ENCODE measurements around the gene APBA2.

Gene APBA2

GRCh38 chr15:29094711-29095110 lies 208.9 kb downstream of the APBA2 start:
- no peak for DNase-seq

GRCh38 chr15:29095746-29096145 lies 210.0 kb downstream of the APBA2 start:
- no peak for DNase-seq

GRCh38 chr15:29097168-29097567 lies 211.4 kb downstream of the APBA2 start:
- no peak for DNase-seq

GRCh38 chr15:29097971-29098370 lies 212.2 kb downstream of the APBA2 start:
- no peak for DNase-seq

- no peak for DNase-seq
Observed at GRCh38 chr15:29098652-29099051, 212.9 kb downstream of the APBA2 start.

- no peak for DNase-seq
Observed at GRCh38 chr15:29099131-29099880, 213.5 kb downstream of the APBA2 start.

- DNase-seq: no peak
Observed at GRCh38 chr15:29100486-29101000, 214.8 kb downstream of the APBA2 start.

- DNase-seq: no peak
Observed at GRCh38 chr15:29101491-29101890, 215.7 kb downstream of the APBA2 start.

- DNase-seq: peak; percentile 66 to 69
Observed at GRCh38 chr15:29102173-29102794, 216.5 kb downstream of the APBA2 start.

GRCh38 chr15:29102911-29103823 lies 217.4 kb downstream of the APBA2 start:
- no peak for DNase-seq

GRCh38 chr15:29103824-29104565 lies 218.2 kb downstream of the APBA2 start:
- DNase-seq: peak; percentile 60 to 66

- DNase-seq: no peak
Observed at GRCh38 chr15:29104566-29104880, 218.7 kb downstream of the APBA2 start.

GRCh38 chr15:29105151-29105854 lies 219.5 kb downstream of the APBA2 start:
- no peak for DNase-seq

GRCh38 chr15:29106116-29106515 lies 220.3 kb downstream of the APBA2 start:
- no peak for DNase-seq

GRCh38 chr15:29106551-29107290 lies 220.9 kb downstream of the APBA2 start:
- DNase-seq: no peak

- DNase-seq: no peak
Observed at GRCh38 chr15:29107291-29107890, 221.6 kb downstream of the APBA2 start.

GRCh38 chr15:29107971-29108645 lies 222.3 kb downstream of the APBA2 start:
- DNase-seq: no peak

- no peak for DNase-seq
Observed at GRCh38 chr15:29109762-29110161, 224.0 kb downstream of the APBA2 start.

- DNase-seq: no peak
Observed at GRCh38 chr15:29110176-29110575, 224.4 kb downstream of the APBA2 start.

- DNase-seq: no peak
Observed at GRCh38 chr15:29110733-29111132, 225.0 kb downstream of the APBA2 start.
